Nephron (organoid): ENCODE results near the gene F8.
"Not testable (repeated sequence)": the region's sequence is repeated elsewhere in the genome, so short reads cannot be mapped to it uniquely, and the experiment has no call there.

Experiments used
- H3K27ac Mint-ChIP-seq, 3 experiments: 2 replicates each; pipeline ENCODE4 v1.8.0; 2020; ENCODE audit warnings: mixed read lengths in 3 of 3, mild to moderate bottlenecking in 2 of 3, moderate library complexity in 1 of 3
- H3K27me3 Mint-ChIP-seq: 2 replicates; pipeline ENCODE4 v1.8.0; 2021; ENCODE audit warnings: low read depth, mild to moderate bottlenecking, moderate library complexity, mixed read lengths
- H3K36me3 Mint-ChIP-seq: 2 replicates; pipeline ENCODE4 v1.8.0; 2020; ENCODE audit warnings: low read depth, mixed read lengths
- H3K4me1 Mint-ChIP-seq: 2 replicates; pipeline ENCODE4 v1.8.0; 2020; ENCODE audit warnings: mixed read lengths
- H3K4me3 Mint-ChIP-seq, 3 experiments: 2 replicates each; pipeline ENCODE4 v1.8.0; 2020; ENCODE audit warnings: mild to moderate bottlenecking in 3 of 3, mixed read lengths in 3 of 3, moderate library complexity in 2 of 3
- H3K9me3 Mint-ChIP-seq: 2 replicates; pipeline ENCODE4 v1.8.0; 2020; ENCODE audit warnings: mixed read lengths
- CTCF ChIP-seq, 3 experiments: fragments of 200-600 bp; sonication (generic); IDR thresholded peaks; one replicate each; pipeline ENCODE4 v1.5.0; 2021; ENCODE audit warnings: antibody characterized with exemption in 3 of 3; ENCODE audit not compliant: unreplicated experiment in 3 of 3

Gene F8

GRCh38 chrX:154829134-154829533 lies 193.4 kb downstream of the F8 start:
- no peaks in the 10 kb centered on the region for H3K36me3 Mint-ChIP-seq
- H3K4me3 Mint-ChIP-seq = no peak overlapping the region
- no peaks in the 10 kb centered on the region for H3K4me1 Mint-ChIP-seq
- no peak overlapping the region for H3K27ac Mint-ChIP-seq
- TF ChIP-seq CTCF (IDR thresholded peaks at IDR 0.05; ENCODE audit: unreplicated experiment in 3 of 3) = no peak
- peaks cover 7% of the 10 kb centered on the region for H3K27me3 Mint-ChIP-seq
- H3K9me3 Mint-ChIP-seq = peaks cover 12% of the 10 kb centered on the region

- Mint-ChIP-seq H3K4me1 (no peaks in the 10 kb centered on the region), H3K27ac (no peak overlapping the region), H3K9me3 (peaks cover 16% of the 10 kb centered on the region), H3K4me3 (no peak overlapping the region), H3K36me3 (no peaks in the 10 kb centered on the region), H3K27me3 (peaks cover 7% of the 10 kb centered on the region)
- no peak for TF ChIP-seq CTCF (IDR thresholded peaks at IDR 0.05; ENCODE audit: unreplicated experiment in 3 of 3)
These were observed 194.5 kb downstream of the F8 start for GRCh38 chrX:154828016-154828408.

GRCh38 chrX:154827194-154828015 lies 195.1 kb downstream of the F8 start:
- Mint-ChIP-seq H3K9me3 (peaks cover 16% of the 10 kb centered on the region), H3K36me3 (no peaks in the 10 kb centered on the region), H3K27ac (no peak overlapping the region), H3K4me1 (no peaks in the 10 kb centered on the region), H3K27me3 (peaks cover 10% of the 10 kb centered on the region), H3K4me3 (no peak overlapping the region)
- no peak for TF ChIP-seq CTCF (IDR thresholded peaks at IDR 0.05; ENCODE audit: unreplicated experiment in 3 of 3)

DNA sequence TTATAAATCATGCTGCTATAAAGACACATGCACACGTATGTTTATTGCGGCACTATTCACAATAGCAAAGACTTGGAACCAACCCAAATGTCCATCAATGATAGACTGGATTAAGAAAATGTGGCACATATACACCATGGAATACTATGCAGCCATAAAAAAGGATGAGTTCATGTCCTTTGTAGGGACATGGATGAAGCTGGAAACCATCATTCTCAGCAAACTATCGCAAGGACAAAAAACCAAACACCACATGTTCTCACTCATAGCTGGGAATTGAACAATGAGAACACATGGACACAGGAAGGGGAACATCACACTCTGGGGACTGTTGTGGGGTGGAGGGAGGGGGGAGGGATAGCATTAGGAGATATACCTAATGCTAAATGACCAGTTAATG lies 196.9 kb downstream of the F8 start:
- not testable (repeated sequence) for H3K4me1 Mint-ChIP-seq, H3K27ac Mint-ChIP-seq, H3K4me3 Mint-ChIP-seq, H3K36me3 Mint-ChIP-seq
- peaks cover 19% of the 10 kb centered on the region for H3K9me3 Mint-ChIP-seq
- peaks cover 10% of the 10 kb centered on the region for H3K27me3 Mint-ChIP-seq

DNA sequence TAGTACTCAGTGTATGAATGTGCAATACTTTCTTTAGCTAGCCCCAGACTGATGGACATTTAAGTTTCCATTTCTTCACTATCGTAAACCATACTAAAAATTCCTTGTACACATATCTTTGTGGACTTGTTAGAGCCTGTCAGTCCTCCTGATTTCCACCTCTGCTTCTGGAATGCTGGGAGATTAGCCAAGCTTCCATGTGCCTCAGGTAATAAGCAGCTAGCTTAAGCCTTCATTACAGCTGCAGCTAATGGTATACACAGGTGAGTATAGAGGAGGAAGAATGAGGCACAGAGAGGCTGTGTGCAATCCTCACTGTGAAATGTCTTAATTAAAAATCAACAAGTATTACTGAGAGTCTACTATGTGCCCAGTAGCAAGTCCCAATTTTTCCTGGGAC lies 197.9 kb downstream of the F8 start:
- Mint-ChIP-seq H3K9me3 (peaks cover 17% of the 10 kb centered on the region), H3K27ac (no peak overlapping the region), H3K4me1 (no peaks in the 10 kb centered on the region), H3K27me3 (peaks cover 7% of the 10 kb centered on the region), H3K4me3 (no peak overlapping the region), H3K36me3 (no peaks in the 10 kb centered on the region)
- TF ChIP-seq CTCF (IDR thresholded peaks at IDR 0.05; ENCODE audit: unreplicated experiment in 3 of 3) = no peak

DNA sequence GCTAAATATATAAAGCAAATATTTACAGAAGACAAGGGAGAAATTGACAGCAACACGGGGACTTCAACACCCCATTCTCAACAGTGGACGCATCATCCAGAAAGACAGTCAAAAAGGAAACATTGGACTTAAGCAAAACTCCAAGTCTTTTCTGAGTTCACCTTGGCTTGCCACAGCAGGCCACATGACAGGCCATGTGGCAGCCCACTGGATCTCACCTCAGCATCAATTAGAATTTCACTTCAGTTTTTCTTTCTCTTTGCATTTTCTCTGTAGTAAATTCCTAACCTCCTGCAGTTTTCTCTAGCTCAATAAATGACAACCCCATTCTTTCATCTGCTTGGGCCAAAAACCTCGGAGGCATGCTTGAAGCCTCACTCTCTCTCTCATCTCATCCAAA lies 200.5 kb downstream of the F8 start:
- H3K4me3 Mint-ChIP-seq = no peak overlapping the region
- no peaks in the 10 kb centered on the region for H3K4me1 Mint-ChIP-seq
- no peak overlapping the region for H3K27ac Mint-ChIP-seq
- peaks cover 3% of the 10 kb centered on the region for H3K27me3 Mint-ChIP-seq
- no peaks in the 10 kb centered on the region for H3K36me3 Mint-ChIP-seq
- TF ChIP-seq CTCF (IDR thresholded peaks at IDR 0.05; ENCODE audit: unreplicated experiment in 3 of 3) = no peak
- peaks cover 14% of the 10 kb centered on the region for H3K9me3 Mint-ChIP-seq
